H1 (cell line): ENCODE data around the gene CRISPLD2. TPM values are rescaled to one million over a fixed set of nuclear protein-coding genes. Genes with fewer than 3 reads are reported as not detected.

Source experiments
- BACH1 ChIP-seq: IDR thresholded peaks from 2 replicates; pipeline ENCODE4 v1.6.1; 2012; ENCODE audit warnings: low read length, improper control_type of control experiment
- TAF7 ChIP-seq: optimal IDR thresholded peaks from 2 replicates; pipeline ENCODE3; 2011; ENCODE audit warnings: low read depth, mild to moderate bottlenecking, inconsistent platforms, low read length, moderate library complexity, borderline replicate concordance
- polyA plus RNA-seq, 7 experiments: library from polyadenylated mRNA; depleted of rRNA in 3 of 7; stranded (reverse) in 5 of 7; unstranded in 2 of 7; fragments of >200 nt in 5 of 7; fragments of 200-250 nt in 2 of 7; gene quantifications; 1 replicate in 5 of 7; 2 replicates in 1 of 7; 4 replicates in 1 of 7; pipeline versions ENCODE4 v1.2.1 to v1.2.3, GENCODE V29; 2011 to 2013; ENCODE audit warnings: missing spikeins in 2 of 7, mixed read lengths in 2 of 7
- total RNA-seq: library from RNA; stranded (reverse); fragmentation: NEBNext Ultra II Directional; extraction: Animal tissue kit (Norgen Biotek cat#: 25700); gene quantifications from 2 replicates; pipeline ENCODE4 v1.2.1, GENCODE V29; 2021

CRISPLD2 gene
- total and polyA plus RNA-seq, 2 of the 8 experiments (the other 6 are each of a cell fraction or from before 2014, with no cell fraction given) = 2.7 to 5.1 TPM

- TF ChIP-seq BACH1 = no peak
- no peak for TF ChIP-seq TAF7
These were observed 66.8 kb downstream of the CRISPLD2 start (continued) for GRCh38 chr16:84886497-84887090.
